GM23248 (cell line): Measurements from ENCODE around the gene LMNB1.

Experiments
- EZH2 ChIP-seq: fragments of 200-600 bp; sonication (generic); IDR thresholded peaks from 2 replicates; pipeline ENCODE4 v1.6.1; 2018; ENCODE audit warnings: antibody characterized with exemption, mild to moderate bottlenecking; ENCODE audit not compliant: insufficient read depth, poor library complexity, severe bottlenecking
- EZH2phosphoT487 ChIP-seq: fragments of 200-600 bp; sonication (generic); IDR thresholded peaks from 2 replicates; pipeline ENCODE4 v1.6.1; 2018; ENCODE audit warnings: antibody characterized with exemption, moderate library complexity, mild to moderate bottlenecking, low read depth; ENCODE audit not compliant: insufficient read depth

DNA sequence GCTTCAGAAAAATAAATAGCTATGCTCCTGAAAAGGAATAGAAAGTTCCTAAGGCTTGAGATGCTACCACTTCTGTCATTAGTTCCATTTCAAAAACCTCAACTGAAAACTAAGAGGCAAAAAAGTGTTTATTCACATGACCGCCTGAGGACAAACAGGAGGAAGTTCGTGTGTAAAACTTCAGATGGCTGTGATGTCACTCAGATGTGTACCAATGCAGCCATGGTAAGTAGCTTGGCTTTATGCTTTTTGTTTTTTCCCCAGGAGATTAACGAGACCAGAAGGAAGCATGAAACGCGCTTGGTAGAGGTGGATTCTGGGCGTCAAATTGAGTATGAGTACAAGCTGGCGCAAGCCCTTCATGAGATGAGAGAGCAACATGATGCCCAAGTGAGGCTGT, 33.0 kb downstream of the LMNB1 start:
- TF ChIP-seq EZH2 (no peak), EZH2phosphoT487 (no peak)
